Stimulated activated naive CD8-positive, alpha-beta T cell treated with anti-CD3 and anti-CD28 coated beads, Interleukin-15, Interleukin-2, amounts not matched to agents 100 U/mL and 50 U/mL, for 24 hours (primary cell): Measurements from ENCODE around the gene FBXL13.

Experiments
- ATAC-seq: fragments of 150-1000 bp; cut with Tn5 transposase; one replicate; pipeline ENCODE4 v1.10.0; 2021
- DNase-seq: peaks from one replicate; pipeline ENCODE4 v3.0.0; 2021

Gene FBXL13

GRCh38 chr7:102895602-102896001, 179.0 kb downstream of the FBXL13 start:
- DNase-seq: no peak
- no peak for ATAC-seq

- ATAC-seq (no peak), DNase-seq (no peak)
These were observed 181.8 kb downstream of the FBXL13 start for GRCh38 chr7:102892631-102893278.

- DNase-seq (no peak), ATAC-seq (no peak)
These were observed 182.8 kb downstream of the FBXL13 start for GRCh38 chr7:102891693-102892261.

GRCh38 chr7:102890971-102891692, 183.5 kb downstream of the FBXL13 start:
- DNase-seq (no peak), ATAC-seq (no peak)

- ATAC-seq: no peak
- no peak for DNase-seq
These were observed 184.2 kb downstream of the FBXL13 start for GRCh38 chr7:102890292-102890970.

GRCh38 chr7:102889851-102890250, 184.7 kb downstream of the FBXL13 start:
- no peak for DNase-seq
- ATAC-seq: no peak

- ATAC-seq (no peak), DNase-seq (no peak)
These were observed 185.9 kb downstream of the FBXL13 start for GRCh38 chr7:102888561-102889233.

- DNase-seq (no peak), ATAC-seq (no peak)
These were observed 191.3 kb downstream of the FBXL13 start for GRCh38 chr7:102883098-102883860.

GRCh38 chr7:102875700-102876295, 198.8 kb downstream of the FBXL13 start:
- peak; percentile 23 for DNase-seq
- ATAC-seq: peak; percentile 95

- no peak for ATAC-seq
- DNase-seq: no peak
These were observed 199.6 kb downstream of the FBXL13 start for GRCh38 chr7:102874966-102875365.

- ATAC-seq (peak; percentile 76), DNase-seq (no peak)
These were observed 200.3 kb downstream of the FBXL13 start for GRCh38 chr7:102874166-102874829.

- DNase-seq (no peak), ATAC-seq (no peak)
These were observed 201.0 kb downstream of the FBXL13 start for GRCh38 chr7:102873470-102874165.

GRCh38 chr7:102872460-102872859, 202.1 kb downstream of the FBXL13 start:
- no peak for ATAC-seq
- no peak for DNase-seq

GRCh38 chr7:102869195-102869594, 205.4 kb downstream of the FBXL13 start:
- ATAC-seq (no peak), DNase-seq (no peak)

- no peak for DNase-seq
- ATAC-seq: no peak
These were observed 207.9 kb downstream of the FBXL13 start for GRCh38 chr7:102866535-102867215.

- ATAC-seq (no peak), DNase-seq (no peak)
These were observed 209.6 kb downstream of the FBXL13 start for GRCh38 chr7:102864958-102865357.

GRCh38 chr7:102860351-102860811, 214.2 kb downstream of the FBXL13 start:
- DNase-seq (no peak), ATAC-seq (no peak)

- DNase-seq (no peak), ATAC-seq (no peak)
These were observed 214.8 kb downstream of the FBXL13 start for GRCh38 chr7:102859799-102860125.

- ATAC-seq: no peak
These were observed 215.4 kb downstream of the FBXL13 start for GRCh38 chr7:102859084-102859798.

More at GRCh38 chr7:102859084-102859798, 215.4 kb downstream of the FBXL13 start:
- no peak for DNase-seq
